Cerebellar cortex (tissue), 1 donor: Measurements from ENCODE around the gene BTBD19.
"Not testable (repeated sequence)": the region's sequence is repeated elsewhere in the genome, so short reads cannot be mapped to it uniquely, and the experiment has no call there.

Experiments used
- DNase-seq: peaks from one replicate; pipeline ENCODE4 v3.0.0-alpha.2; 2015; ENCODE audit warnings: low spot score

The BTBD19 gene

GRCh38 chr1:44808063-44808937 lies at the start of gene BTBD19:
Gene BTBD19, plus strand, starts transcription at chr1:44808523. Its CDS starts 298 bp downstream, at chr1:44808821.
- DNase-seq: peak; percentile 76

DNA sequence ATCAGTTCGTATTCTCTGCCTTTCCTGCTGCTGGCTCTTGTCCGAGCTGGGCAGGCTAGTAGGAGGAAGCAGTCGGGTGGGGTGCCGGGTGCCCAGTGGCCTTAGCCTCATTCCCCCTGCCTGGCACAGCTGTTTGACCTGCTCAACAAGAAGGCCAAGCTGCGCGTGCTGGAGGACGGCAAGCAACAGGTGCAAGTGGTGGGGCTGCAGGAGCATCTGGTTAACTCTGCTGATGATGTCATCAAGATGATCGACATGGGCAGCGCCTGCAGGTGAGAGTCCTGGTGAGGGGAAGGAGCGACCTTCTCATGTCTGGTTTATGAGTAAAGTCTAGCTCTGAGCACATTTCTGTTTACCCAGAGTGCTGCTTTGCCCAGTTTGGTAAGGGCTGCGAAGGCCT lies 49.2 kb upstream of the BTBD19 start:
- no peak for DNase-seq

DNA sequence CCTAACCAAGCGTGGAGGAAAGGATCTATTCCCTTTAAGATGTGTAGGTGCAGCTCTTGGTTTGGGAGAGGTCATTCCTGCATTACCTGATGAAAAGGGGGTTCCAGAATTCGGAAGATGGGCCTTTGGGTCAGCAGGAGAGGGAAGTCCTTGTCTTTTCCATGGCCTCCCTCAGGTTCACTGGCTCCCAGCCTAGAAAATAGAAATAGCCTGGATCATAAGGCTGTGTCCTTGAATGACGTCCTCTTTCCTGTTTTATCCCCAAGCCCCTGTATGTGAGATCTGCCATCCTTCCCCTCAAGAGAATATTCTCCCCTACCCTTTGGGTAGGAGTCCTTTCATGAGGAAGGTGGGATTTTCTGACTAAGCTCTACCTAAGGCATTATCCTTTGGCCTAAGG lies 47.4 kb upstream of the BTBD19 start:
- no peak for DNase-seq

GRCh38 chr1:44766421-44766820 lies 41.9 kb upstream of the BTBD19 start:
- not testable (repeated sequence) for DNase-seq

DNA sequence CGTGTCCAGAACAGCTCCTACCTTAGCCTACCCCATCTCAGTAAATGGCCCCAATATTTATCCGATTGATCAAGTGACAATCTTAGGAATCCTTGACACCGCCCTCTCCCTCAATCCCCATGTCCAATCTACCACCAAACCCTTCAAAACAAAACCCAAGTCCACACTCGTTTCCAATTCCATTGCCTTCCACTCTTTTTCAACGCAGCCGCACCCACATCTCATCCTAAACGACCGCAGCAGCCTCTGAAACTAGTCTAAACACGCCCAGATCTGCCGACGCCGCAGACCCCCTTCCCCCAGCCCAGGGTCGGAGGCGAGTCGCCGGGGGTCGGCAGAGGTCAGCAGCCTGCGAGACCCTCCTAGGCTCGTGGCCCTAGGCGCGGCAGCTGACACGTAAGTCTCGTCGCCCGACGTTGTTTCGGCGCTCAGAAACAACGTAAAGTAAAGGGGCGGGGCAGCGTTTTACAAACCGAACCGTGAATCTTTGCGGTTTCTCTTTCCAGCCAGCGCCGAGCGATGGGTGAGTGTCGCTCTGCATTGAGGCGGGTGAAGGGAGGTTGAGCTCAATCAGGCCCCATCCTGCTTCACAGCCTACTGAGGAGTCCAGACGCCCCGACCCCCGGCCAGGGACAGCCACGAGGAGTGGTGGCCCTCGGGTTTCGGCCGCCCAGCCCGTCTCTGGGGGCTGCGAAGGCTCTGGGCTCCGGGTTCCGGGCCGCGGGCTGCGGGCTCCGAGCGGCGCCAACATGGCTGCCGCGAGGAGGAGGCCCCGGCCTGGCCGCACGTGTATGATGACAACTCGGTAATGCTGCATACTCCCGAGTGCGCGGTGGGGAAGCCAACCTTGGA lies 33.0 kb upstream of the BTBD19 start, which contains the start of gene RPS8:
Gene RPS8, plus strand, starts transcription at position 463 of the 852 bp plus-strand sequence. Its CDS starts 57 bp downstream, at position 520.
- DNase-seq: peak; percentile 96

- no peak for DNase-seq
Observed at GRCh38 chr1:44775930-44776729, 32.2 kb upstream of the BTBD19 start.

- no peak for DNase-seq
Observed at GRCh38 chr1:44776730-44777068, 31.6 kb upstream of the BTBD19 start.

DNA sequence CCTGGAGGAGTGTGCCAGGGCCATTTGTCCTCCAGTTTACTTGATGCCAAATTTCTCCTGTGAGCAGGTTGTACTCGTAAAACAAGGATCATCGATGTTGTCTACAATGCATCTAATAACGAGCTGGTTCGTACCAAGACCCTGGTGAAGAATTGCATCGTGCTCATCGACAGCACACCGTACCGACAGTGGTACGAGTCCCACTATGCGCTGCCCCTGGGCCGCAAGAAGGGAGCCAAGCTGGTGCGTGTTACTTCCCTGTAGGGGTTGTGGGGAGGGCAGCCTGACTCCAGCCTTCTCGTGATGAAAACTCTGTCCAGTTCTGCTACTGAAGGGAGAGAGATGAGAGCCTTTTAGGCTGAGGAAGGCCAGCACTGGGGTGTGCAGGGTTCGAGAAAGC lies 30.8 kb upstream of the BTBD19 start:
- no peak for DNase-seq

- DNase-seq: no peak
Observed at GRCh38 chr1:44777969-44778635, 30.2 kb upstream of the BTBD19 start.

- DNase-seq: no peak
Observed at GRCh38 chr1:44778705-44779576, 29.4 kb upstream of the BTBD19 start.

- DNase-seq: peak; percentile 67
Observed at GRCh38 chr1:44780583-44781121, 27.7 kb upstream of the BTBD19 start.

- peak; percentile 66 for DNase-seq
Observed at GRCh38 chr1:44783697-44784093, 24.6 kb upstream of the BTBD19 start.

GRCh38 chr1:44784094-44785028 lies 24.0 kb upstream of the BTBD19 start:
- DNase-seq: peak; percentile 80

DNA sequence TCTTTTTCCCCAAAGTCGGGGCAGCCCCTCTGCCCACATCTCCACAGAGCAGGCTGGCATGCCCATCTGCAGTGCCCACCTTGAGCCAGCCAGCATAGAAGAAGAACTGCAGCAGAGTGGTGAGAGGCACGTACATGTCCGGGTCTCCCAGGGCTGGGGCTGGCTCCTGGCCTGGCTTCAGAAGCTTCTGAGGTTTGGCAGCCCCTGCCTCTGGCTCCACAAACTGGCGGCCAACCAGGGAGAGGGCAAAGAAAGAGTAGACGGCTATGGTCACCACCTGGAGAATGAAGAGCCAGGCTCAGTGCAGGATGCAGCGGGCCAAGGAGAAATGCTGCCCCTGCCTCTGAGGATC lies 23.3 kb upstream of the BTBD19 start:
- DNase-seq: no peak

DNA sequence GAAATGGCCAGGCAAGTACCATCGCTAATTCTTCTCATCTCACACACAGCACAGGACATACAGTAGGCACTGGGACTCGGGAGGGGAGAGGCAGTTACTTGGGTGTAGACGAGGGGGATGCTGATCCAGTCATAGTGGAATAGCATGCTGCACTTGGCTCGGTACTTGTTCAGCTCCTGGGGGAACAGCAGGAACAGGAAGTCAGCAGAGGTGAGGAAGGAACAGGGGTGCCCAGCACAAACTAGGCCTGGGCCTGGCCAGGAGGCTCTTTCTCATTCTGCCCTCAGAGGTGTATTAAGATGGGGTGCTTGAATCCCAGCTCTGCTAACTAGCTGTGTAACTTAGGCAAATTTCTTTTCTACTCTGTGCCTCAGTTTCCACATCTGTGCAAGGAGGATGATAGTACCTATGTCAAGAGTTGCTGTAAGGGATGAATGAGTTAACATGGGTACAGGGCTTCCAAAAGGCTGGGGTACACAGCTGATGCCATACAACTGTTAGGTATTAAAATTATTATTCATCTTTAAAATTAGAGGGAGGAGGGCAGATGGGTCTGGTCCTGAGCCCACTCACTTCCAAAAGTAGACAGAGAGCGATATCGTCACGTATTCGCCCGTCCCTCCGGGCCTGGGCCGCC lies 22.7 kb upstream of the BTBD19 start:
- DNase-seq: no peak

- peak; percentile 62 for DNase-seq
Observed at GRCh38 chr1:44786138-44786840, 22.0 kb upstream of the BTBD19 start.

DNA sequence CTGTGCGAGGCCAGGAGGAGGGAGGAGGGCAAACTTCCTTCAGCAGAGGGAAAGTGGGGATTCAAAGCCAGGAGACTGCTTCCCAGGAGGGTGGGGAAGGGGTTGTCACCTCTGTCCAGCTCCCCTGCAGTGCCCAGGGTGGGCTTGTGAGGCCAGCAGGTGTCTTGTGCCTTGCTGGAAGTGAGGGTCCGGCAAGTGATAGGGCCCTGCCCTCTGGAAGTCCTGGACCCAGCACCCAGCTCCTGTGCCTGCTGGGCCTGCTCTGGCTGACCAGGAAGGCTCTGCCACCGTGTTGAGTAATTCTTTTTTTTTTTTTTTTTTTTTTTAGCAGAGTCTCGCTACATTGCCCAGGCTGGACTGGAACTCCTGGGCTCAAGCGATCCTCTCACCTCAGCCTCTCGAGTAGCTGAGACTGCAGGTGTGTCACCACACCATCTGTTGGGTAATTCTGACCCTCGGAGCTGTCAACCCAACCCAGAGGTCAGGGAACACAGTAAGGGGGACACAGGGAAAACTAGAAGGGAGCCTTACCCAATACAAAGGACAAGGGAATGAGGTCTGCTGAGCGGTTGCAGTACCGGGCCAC lies 21.4 kb upstream of the BTBD19 start:
- no peak for DNase-seq

GRCh38 chr1:44787506-44787905 lies 20.8 kb upstream of the BTBD19 start:
- DNase-seq: no peak
